ENCODE results near the gene CACNA2D2.

Gene CACNA2D2

GRCh38 chr3:50435371-50436113 is 67.9 kb downstream of the CACNA2D2 start:
- DNase-seq (ENCODE audit: extremely low read depth in 1 of 2, low read depth in 1 of 2) = no peak

DNA sequence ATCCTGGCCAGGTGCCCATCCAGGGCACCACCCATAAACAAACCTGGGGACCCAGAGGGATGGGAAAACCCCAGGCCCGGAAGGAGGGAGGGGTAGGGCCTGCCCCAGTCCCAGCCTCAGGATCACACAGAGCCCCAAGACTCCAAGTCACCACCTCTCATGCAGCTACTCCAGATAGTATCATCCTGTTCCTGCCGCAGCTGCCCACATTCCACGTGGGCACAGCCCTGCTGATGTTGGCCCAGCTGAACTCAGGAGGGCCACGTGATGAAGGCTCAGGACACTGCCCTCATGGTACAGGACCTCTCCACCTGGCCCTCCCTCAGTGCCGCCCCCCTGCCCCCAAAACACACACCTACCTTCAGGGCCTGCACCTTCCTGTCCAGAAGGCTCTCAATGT is 69.5 kb downstream of the CACNA2D2 start:
- no peak for DNase-seq (ENCODE audit: extremely low read depth in 1 of 2, low read depth in 1 of 2)

DNA sequence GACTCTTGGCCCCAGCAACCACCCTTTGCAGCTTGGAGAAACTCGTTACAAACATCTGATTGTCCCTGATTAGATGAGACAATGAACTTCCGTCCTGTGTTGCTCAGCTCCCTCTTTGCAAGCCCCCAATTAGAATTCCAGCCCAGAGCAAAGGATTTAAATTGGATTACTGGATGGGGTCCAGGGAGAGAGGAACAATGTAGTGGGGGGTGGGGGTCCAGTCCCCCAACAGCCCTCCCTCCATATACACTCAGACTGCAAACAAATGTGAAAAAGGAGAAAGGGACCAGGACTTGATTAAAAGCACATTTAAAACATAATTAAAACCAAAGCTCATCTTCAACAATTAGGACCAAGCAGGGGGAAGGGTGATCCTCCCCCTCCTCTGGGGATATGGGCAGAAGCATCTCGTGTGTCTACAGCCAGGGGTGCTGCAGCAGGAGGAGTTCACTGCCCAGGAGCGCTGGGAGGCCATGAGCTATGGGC is 72.4 kb downstream of the CACNA2D2 start:
- no peak for DNase-seq (ENCODE audit: extremely low read depth in 1 of 2, low read depth in 1 of 2)

GRCh38 chr3:50430191-50430590 is 73.2 kb downstream of the CACNA2D2 start:
- no peak for DNase-seq (ENCODE audit: extremely low read depth in 1 of 2, low read depth in 1 of 2)

DNA sequence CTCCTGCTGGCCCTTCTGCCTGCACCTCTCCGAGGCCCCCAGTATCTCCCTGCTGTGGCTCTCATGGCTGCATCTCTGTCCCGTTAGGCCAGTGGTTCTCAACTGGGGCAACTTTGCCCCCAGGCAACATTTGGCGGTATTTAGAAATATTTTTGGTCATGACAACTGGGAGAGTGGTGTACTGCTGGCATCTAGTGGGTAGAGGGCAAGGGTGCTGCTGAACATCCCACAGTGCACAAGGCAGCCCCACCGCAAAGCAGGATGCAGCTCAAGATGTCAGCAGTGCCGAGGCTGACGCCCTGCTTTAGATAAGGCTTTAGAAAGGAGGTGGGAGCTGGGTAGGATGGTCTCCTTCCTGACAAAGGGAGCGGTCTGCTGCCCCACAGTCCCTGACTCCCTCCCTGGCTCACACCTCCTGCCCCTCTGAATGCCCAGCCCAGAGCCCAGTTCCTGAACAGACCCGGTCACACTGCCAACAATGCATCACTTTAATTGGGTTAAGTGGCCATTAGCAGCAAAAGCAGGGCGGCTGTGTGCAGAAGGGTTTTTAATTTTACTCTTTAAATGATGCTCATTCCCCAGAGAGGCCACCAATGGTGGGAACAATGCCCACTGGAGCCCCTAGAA is 75.3 kb downstream of the CACNA2D2 start:
- DNase-seq (ENCODE audit: extremely low read depth in 1 of 2, low read depth in 1 of 2) = no peak

GRCh38 chr3:50427217-50427616 is 76.2 kb downstream of the CACNA2D2 start:
- DNase-seq (ENCODE audit: extremely low read depth in 1 of 2, low read depth in 1 of 2) = no peak

GRCh38 chr3:50425911-50426310 is 77.5 kb downstream of the CACNA2D2 start:
- DNase-seq (ENCODE audit: extremely low read depth in 1 of 2, low read depth in 1 of 2) = no peak

DNA sequence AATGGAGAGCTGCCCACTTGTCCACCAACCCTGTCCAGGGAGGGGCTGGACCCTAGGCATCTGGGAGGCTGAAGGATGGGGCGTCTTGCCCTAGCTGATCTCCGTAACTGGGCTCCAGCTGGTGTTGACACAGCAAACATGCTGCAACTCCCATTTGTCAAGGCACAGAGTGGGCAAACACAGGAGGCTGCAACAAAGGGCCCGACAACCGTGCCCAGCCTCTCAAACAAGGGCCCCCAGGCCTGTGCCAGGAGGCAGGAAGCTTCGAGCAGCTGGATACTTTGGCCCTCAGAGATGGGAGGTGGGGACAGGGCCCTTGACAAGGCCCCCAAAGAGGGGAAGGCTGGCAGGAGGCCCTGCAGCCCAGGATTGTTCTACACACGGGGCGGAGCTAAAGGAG is 79.9 kb downstream of the CACNA2D2 start:
- no peak for DNase-seq (ENCODE audit: extremely low read depth in 1 of 2, low read depth in 1 of 2)

DNA sequence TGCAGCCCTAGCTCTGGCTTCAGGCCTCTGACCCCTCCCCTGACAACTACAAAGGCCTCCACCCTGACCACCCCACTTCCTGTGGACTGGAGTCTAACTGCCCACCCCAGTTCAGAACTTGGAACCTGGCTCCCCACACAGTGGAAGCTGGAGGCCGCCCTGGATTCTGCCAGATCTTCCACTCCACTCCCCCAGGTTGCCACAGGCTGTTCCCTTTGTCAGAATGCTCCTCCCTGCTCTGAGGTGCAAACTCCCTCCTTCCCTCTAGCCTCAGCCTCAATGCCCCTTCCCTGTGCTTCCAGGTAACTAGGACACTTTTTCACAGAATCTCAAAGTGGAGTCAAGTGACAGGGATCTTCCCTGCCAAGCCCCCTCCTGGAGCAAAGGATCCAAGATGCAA is 81.3 kb downstream of the CACNA2D2 start:
- DNase-seq (ENCODE audit: extremely low read depth in 1 of 2, low read depth in 1 of 2) = no peak

GRCh38 chr3:50419595-50420370 is 83.7 kb downstream of the CACNA2D2 start:
- no peak for DNase-seq (ENCODE audit: extremely low read depth in 1 of 2, low read depth in 1 of 2)

GRCh38 chr3:50418850-50419249 is 84.6 kb downstream of the CACNA2D2 start:
- DNase-seq (ENCODE audit: extremely low read depth in 1 of 2, low read depth in 1 of 2) = no peak

GRCh38 chr3:50417637-50418033 is 85.8 kb downstream of the CACNA2D2 start:
- DNase-seq (ENCODE audit: extremely low read depth in 1 of 2, low read depth in 1 of 2) = no peak

DNA sequence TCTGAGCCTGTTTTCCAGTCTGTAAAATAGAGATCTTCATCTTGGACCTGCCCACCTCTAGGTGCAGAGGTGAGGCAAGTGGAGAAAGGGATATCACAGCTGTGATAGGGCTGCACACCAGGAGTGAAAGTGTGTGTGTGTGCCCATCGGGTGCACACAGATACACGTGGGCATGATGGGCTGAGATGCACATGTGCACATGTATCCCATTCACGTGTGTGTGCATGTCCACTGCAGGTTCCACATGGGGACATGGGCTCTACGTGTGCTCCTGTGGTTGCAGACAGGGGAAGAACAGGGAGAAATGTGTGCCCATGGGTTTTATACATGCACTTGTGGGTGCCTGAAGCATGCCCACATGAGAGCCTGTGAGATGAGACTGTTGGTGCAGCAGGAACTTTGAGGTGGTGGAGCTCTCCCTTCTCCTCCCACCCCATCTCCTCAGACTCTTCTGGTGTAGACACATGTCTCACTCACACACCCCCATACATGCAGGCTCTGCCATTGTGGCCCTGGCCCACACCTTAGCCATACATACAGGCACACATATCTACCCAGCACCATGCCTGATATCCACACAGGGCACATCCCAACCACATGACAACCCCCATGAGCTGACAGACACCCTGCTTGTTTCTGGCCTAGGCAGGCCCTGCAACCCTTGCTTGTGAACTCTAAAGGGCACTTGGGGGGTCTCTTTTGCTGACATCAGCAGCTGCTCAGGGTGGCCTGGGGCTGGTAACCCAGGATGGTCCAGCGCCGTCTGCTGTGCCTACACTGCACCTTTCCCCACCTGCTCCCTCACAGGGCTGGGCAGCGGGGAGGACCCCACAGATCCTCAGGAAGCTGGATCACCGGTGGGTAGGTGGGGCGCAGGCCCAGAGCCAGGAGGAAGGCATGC is 86.4 kb downstream of the CACNA2D2 start:
- no peak for DNase-seq (ENCODE audit: extremely low read depth in 1 of 2, low read depth in 1 of 2)

DNA sequence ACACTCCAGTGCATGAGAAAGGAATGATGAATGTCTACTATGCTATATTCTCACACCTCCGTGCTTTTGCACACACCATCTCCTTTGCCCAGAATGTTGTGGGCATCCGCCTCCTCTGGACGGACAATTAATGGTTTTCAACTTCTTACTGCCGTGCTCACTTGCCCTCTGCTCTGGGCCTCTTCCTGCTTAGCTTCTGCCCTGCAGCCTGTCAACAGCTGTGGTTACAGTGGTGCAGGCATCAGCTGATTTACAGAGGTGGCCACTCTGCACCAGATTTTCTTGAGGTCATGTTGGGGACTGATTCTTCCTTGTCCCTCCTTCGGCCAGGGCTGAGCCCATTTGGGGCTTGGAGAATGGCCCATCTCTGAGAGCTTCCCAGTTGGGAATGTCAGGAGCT is 87.6 kb downstream of the CACNA2D2 start:
- no peak for DNase-seq (ENCODE audit: extremely low read depth in 1 of 2, low read depth in 1 of 2)

GRCh38 chr3:50415061-50415460 is 88.4 kb downstream of the CACNA2D2 start:
- no peak for DNase-seq (ENCODE audit: extremely low read depth in 1 of 2, low read depth in 1 of 2)

DNA sequence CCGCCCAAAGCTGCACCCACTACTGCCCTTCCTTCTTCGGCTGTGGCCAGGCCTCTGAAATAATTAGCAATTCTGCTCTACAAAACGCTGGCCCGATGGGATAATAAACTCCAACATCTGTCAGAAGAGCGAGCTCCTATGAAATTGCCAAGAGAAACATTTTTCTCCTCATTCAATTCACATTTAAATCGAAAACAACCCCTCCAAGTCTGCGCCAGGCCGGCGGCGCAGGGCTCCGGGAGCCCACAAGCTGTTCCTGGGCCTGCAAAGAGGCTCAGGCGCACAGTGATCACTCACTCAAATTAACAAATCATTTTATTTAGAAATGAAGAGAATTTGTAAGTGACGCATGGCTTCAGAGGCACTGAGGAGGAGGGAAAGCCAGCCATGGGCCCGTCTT is 88.8 kb downstream of the CACNA2D2 start:
- no peak for DNase-seq (ENCODE audit: extremely low read depth in 1 of 2, low read depth in 1 of 2)

DNA sequence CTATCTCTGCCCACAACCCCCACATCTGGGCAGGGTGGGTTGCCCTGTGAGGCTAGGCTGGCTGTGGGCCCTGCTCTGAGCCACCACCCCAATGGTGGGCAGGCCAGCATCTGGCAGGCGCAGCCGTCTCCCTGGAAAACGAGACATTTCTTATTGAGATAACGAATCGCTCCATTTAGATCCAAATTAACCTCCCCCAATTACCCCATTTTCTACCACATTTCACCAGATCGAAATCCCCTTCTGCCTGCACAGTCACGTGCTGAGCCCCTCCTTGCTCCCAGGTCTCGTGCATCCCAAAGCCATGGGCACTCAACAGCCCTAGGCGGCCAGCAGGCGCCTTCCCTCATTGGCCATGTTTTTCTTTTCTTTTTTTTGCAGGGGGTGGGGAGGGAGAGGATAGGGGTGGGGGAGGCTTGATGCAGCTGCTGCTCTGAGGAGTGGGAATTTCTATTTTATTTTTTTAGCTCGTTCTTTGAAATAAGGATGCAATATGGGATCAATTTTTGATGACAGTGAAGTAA is 91.1 kb downstream of the CACNA2D2 start:
- no peak for DNase-seq (ENCODE audit: extremely low read depth in 1 of 2, low read depth in 1 of 2)

DNA sequence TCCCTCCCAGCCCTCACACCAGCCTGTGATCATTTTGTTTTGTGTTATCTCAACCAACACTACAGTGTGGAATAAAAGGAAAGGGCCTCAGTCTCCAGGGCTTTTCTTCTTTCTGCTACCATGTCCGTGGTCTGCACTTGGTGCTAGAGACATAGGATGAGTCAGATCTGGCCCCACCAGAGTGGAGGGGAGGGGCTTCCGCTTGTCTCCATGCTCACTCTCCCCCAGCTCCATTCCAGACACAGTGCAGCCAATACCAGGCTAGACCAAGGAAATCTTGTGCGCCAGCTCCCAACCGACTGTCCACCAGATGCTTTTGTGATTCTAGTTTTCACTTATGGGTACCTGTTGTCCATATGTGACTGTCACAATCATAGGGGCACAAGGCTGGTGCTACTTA is 92.2 kb downstream of the CACNA2D2 start:
- DNase-seq (ENCODE audit: extremely low read depth in 1 of 2, low read depth in 1 of 2) = no peak

DNA sequence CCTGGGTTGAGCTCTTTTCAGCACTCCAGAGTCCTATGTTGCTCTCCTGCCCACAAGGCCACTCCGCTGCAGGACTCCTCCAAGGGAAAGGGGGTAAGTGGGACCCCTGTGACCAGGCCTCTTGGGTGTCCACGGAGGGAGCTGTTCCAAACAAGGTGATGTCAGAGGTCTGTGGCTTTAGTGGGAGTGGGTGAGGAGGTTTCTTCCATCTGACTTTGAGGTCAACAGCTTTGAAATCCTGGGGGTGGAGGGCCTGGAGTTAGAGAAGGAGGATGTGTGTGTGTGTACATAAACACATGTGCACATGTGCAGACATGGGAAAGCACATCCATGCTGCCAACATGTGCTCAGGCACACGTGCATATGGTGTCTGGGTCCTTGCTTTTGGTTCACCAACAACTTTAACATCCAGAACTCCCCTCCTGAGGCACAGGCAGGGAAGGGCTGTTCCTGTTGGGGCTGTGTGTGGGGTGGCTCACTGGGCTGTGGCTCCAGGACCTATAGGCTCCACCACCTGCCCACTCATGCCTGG is 92.8 kb downstream of the CACNA2D2 start:
- DNase-seq (ENCODE audit: extremely low read depth in 1 of 2, low read depth in 1 of 2) = no peak

DNA sequence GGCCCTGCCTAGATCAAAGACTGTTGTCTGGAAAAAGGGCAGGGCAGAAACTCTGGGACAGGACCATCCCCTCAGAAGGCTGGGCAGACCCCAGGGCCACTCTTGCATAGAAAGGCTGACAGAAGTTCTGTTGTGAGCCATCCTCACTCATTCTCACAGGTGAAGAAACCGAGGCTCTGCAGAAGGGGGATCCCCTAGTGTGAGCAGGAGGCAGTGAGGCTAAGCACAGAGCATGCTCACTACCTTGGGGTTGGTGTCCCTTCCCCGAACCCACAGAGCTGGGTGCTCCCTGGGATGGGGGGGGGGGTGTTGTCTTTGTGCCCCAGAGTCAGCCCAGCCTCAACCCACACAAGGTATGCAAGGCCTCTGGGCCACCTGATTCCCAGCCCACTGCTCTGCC is 93.2 kb downstream of the CACNA2D2 start:
- no peak for DNase-seq (ENCODE audit: extremely low read depth in 1 of 2, low read depth in 1 of 2)

All from stimulated activated CD8-positive, alpha-beta memory T cell treated with anti-CD3 and anti-CD28 coated beads, Interleukin-7, amount 100 ng/mL, for 48 hours (primary cell).